Measurements from ENCODE around the gene GABBR1. TPM values are rescaled to one million over a fixed set of nuclear protein-coding genes. Genes with fewer than 3 reads are reported as not detected.

The GABBR1 gene
- total RNA-seq, 2 experiments from 2014 or later, result 10.8 to 10.9 TPM

DNA sequence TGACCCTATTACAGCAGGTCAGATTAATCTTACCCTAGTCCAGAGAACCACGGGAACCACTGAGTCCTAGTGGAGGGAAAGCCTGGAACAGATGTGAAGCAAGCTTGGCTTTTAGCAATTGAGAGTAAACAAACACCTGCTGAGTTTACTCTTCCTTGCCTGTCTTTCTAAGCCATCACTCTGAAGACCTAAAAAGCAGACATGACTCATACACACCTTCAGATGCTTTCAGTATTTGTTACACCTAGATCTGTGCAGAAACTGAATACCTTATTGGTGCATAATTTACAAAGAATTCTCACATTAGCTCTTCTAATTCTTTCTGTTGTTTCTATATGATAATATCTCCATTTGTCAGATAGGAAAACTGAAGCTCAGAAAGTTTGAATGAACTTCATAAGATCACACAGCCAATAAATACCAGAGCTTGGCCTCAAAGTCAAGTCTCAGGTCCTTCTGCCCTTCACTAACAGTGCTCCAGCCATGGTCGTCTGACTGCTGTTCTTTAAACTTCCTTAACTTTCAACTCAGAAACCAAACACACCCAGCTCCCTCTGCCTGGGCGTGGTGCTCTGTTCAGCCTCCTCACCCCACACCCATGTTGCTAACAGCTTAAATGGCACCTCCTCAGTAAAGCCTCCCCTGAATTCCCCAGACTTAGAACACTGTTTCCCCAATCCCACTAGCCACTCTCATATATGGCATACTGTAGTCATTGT, 8.6 kb upstream of the GABBR1 start:
- ChIA-PET CTCF (interaction anchor here (1.3 to 4.8 kb wide), 2 partner anchors 8 to 11 kb away, joined by 5 to 107 read pairs; partner anchors contain the start of gene GABBR1), POLR2A (interaction anchor here (1.2 to 1.6 kb wide), 2 partner anchors 8 to 11 kb away, joined by 3 to 5 read pairs; no protein-coding TSS in a partner anchor)
- Mint-ChIP-seq H3K4me3 (no peak overlapping the region), H3K4me1 (ENCODE audit: low read depth) (peaks cover 17% of the 10 kb centered on the region), H3K9me3 (no peaks in the 10 kb centered on the region), H3K27ac (peak overlapping the region; percentile 63), H3K36me3 (ENCODE audit: low read depth) (no peaks in the 10 kb centered on the region), H3K27me3 (no peaks in the 10 kb centered on the region)
- ATAC-seq, result peak; percentile 86
- peak; percentile 21 for DNase-seq
- no peak for TF ChIP-seq CTCF (IDR thresholded peaks at IDR 0.05)
- intact Hi-C loops (cut with micrococcal nuclease), result no loop called here

- H3K36me3 Mint-ChIP-seq (ENCODE audit: low read depth), result no peaks in the 10 kb centered on the region
- DNase-seq, result no peak
- ATAC-seq, result no peak
- POLR2A ChIA-PET, result no interaction called here
- H3K4me1 Mint-ChIP-seq (ENCODE audit: low read depth), result peaks cover 16% of the 10 kb centered on the region
- CTCF ChIA-PET, result interaction anchor here (1.1 to 3.0 kb wide), 3 partner anchors 10 to 16 kb away, joined by 3 to 15 read pairs (median 6); no protein-coding TSS in a partner anchor
- H3K27me3 Mint-ChIP-seq, result no peaks in the 10 kb centered on the region
- H3K27ac Mint-ChIP-seq, result no peak overlapping the region
- intact Hi-C loops (cut with micrococcal nuclease), result no loop called here
- no peaks in the 10 kb centered on the region for H3K9me3 Mint-ChIP-seq
- H3K4me3 Mint-ChIP-seq, result no peak overlapping the region
- no peak for TF ChIP-seq CTCF (IDR thresholded peaks at IDR 0.05)
Measured at GRCh38 chr6:29637247-29637646, 4.3 kb upstream of the GABBR1 start.

DNA sequence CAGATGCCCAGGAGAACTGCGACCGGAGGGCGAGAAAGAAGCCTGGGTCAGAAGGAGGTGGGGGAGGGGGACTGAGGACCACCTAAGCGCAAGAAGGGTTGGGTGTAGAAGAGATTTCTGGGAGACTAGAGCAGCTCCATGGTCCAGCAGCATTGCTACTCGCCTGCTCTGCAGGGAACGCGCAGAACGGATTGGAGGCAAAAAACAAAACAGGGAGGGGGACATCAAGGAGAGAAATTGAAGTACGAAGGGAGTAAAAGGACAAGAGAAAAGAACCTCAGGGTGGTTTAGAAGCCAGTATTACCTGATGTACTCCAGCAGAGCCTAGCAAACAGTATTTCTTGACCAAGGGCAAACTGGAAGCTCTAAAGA, 537 bp upstream of the GABBR1 start:
- peaks cover 6% of the 10 kb centered on the region for H3K27me3 Mint-ChIP-seq
- no peak for TF ChIP-seq CTCF (IDR thresholded peaks at IDR 0.05)
- no peaks in the 10 kb centered on the region for H3K9me3 Mint-ChIP-seq
- POLR2A ChIA-PET, result interaction anchor here (0.6 to 1.8 kb wide), 4 partner anchors 14 to 184 kb away, joined by 3 to 6 read pairs (median 4); no protein-coding TSS in a partner anchor
- DNase-seq (no peak), ATAC-seq (no peak)
- H3K27ac Mint-ChIP-seq, result peak overlapping the region; percentile 14
- peaks cover 3% of the 10 kb centered on the region for H3K36me3 Mint-ChIP-seq (ENCODE audit: low read depth)
- intact Hi-C loops (cut with micrococcal nuclease), result no loop called here
- CTCF ChIA-PET, result interaction anchor here (1.9 to 6.3 kb wide), 2 partner anchors 8 to 18 kb away, joined by 5 to 61 read pairs; no protein-coding TSS in a partner anchor
- H3K4me1 Mint-ChIP-seq (ENCODE audit: low read depth), result peaks cover 24% of the 10 kb centered on the region
- peak overlapping the region; percentile 87 for H3K4me3 Mint-ChIP-seq

DNA sequence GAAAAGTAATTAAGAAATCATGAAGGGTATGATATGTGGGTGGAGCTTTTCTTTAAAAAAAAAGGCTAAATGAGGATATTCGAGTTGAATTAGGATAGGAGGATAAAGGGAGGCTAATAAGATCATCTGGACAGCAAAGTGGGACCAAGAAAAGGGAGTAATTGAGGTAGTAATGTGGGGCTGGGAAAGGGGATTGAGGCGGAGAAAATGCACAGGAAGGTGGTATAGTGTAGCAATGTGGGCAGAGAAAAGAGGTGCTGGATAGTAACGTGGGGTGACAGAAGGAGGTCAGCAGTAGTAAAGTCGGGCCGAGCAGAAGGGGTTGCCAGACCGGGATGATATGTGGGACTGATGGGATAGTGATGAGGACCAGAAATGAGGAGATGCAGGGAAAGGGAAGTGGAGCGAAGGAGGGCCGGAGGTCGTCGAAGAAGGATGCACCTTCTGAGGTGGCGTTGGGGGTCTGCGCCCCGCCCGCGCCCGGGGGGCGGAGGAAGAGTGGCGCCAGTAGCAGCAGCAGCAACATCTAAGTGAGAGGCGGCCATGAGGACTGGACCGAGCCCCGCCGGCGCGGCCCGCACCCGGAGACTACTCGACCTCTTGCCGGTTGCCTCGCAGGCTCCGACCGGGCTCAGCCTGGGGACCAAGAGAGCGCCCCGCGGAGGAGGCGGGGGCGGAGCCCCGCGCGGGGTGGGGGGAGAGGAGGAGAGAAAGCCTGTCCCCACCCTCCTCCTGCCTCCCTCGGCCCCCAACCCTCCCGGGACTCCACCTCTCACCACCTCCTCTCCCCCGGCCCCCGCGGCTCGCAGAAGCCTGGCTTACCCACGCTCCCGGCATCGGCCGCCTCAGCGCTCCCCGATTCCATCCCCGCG, 887 bp downstream of the GABBR1 start:
- peaks cover 25% of the 10 kb centered on the region for H3K4me1 Mint-ChIP-seq (ENCODE audit: low read depth)
- H3K27me3 Mint-ChIP-seq, result peaks cover 6% of the 10 kb centered on the region
- ChIA-PET CTCF (interaction anchor here (1.9 to 6.3 kb wide), 2 partner anchors 10 to 19 kb away, joined by 5 to 61 read pairs; no protein-coding TSS in a partner anchor), POLR2A (interaction anchor here (1.8 kb wide), 1 partner anchor 15 kb away, joined by 6 read pairs; no protein-coding TSS in a partner anchor)
- peaks cover 3% of the 10 kb centered on the region for H3K36me3 Mint-ChIP-seq (ENCODE audit: low read depth)
- intact Hi-C loops (cut with micrococcal nuclease), result no loop called here
- peak overlapping the region; percentile 66 for H3K27ac Mint-ChIP-seq
- no peaks in the 10 kb centered on the region for H3K9me3 Mint-ChIP-seq
- TF ChIP-seq CTCF (IDR thresholded peaks at IDR 0.05), result no peak
- peak overlapping the region; percentile 87 for H3K4me3 Mint-ChIP-seq
- ATAC-seq (peak; percentile 50), DNase-seq (peak; percentile 49)

Data from activated CD8-positive, alpha-beta T cell treated with anti-CD3 and anti-CD28 coated beads for 36 hours (primary cell).